AG09309 (cell line): ENCODE data around the gene NOL3.

Source experiments
- DNase-seq: peaks from one replicate; pipeline ENCODE4 v3.0.0-alpha.2; 2010; ENCODE audit warnings: low read depth
- H3K4me3 ChIP-seq: 2 replicates; pipeline ENCODE4 v1.5.1; 2011; ENCODE audit warnings: mild to moderate bottlenecking, low read depth, low read length, moderate library complexity; ENCODE audit not compliant: control insufficient read depth
- TF ChIP-seq, protein P1 (sequence below): IDR thresholded peaks from 2 replicates; pipeline ENCODE4 v1.5.1; 2011; ENCODE audit warnings: mild to moderate bottlenecking, low read depth, low read length, inconsistent platforms; ENCODE audit not compliant: insufficient read depth, control insufficient read depth; ENCODE audit errors: missing control alignments

The NOL3 gene

GRCh38 chr16:67223992-67224391, 53.7 kb downstream of the NOL3 start:
- no peak overlapping the region for H3K4me3 ChIP-seq
- no peak for DNase-seq
- TF ChIP-seq, protein P1, sequence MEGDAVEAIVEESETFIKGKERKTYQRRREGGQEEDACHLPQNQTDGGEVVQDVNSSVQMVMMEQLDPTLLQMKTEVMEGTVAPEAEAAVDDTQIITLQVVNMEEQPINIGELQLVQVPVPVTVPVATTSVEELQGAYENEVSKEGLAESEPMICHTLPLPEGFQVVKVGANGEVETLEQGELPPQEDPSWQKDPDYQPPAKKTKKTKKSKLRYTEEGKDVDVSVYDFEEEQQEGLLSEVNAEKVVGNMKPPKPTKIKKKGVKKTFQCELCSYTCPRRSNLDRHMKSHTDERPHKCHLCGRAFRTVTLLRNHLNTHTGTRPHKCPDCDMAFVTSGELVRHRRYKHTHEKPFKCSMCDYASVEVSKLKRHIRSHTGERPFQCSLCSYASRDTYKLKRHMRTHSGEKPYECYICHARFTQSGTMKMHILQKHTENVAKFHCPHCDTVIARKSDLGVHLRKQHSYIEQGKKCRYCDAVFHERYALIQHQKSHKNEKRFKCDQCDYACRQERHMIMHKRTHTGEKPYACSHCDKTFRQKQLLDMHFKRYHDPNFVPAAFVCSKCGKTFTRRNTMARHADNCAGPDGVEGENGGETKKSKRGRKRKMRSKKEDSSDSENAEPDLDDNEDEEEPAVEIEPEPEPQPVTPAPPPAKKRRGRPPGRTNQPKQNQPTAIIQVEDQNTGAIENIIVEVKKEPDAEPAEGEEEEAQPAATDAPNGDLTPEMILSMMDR, result no peak
